AG04450 (cell line): ENCODE data around the gene MED13L. TPM values are rescaled to one million over a fixed set of nuclear protein-coding genes. Genes with fewer than 3 reads are reported as not detected.

Source experiments
- CTCF ChIA-PET: fragments of 300-600, 350-600 bp; formaldehyde crosslinking; extraction: SDS; loops from one replicate; lab custom pipeline; 2022; ENCODE audit warnings: antibody characterized with exemption, inconsistent platforms; lab: Charles Lee
- POLR2A ChIA-PET: fragments of 350-600 bp; formaldehyde crosslinking; extraction: SDS; loops from one replicate; lab custom pipeline; 2021; ENCODE audit warnings: antibody characterized with exemption, inconsistent platforms; lab: Yijun Ruan, JAX
- DNase-seq: peaks from one replicate; pipeline ENCODE4 v3.0.0-alpha.2; 2011; ENCODE audit warnings: low read depth, low spot score
- H3K27ac ChIP-seq: one replicate; pipeline ENCODE4 v1.5.1; 2012; ENCODE audit warnings: low read depth, low read length, control low read depth
- H3K27me3 ChIP-seq: one replicate; pipeline ENCODE4 v1.6.0; 2012; ENCODE audit warnings: low read length; ENCODE audit not compliant: control insufficient read depth, insufficient read depth
- H3K4me3 ChIP-seq: 2 replicates; pipeline ENCODE4 v1.5.1; 2011; ENCODE audit warnings: mild to moderate bottlenecking, low read depth, low read length, control low read depth
- H3K9me3 ChIP-seq: 2 replicates; pipeline ENCODE4 v1.5.1; 2012; ENCODE audit warnings: low read length; ENCODE audit not compliant: control insufficient read depth, insufficient read depth
- polyA plus RNA-seq: library from polyadenylated mRNA; depleted of rRNA; stranded (reverse); fragments of >200 nt; gene quantifications from 2 replicates; pipeline ENCODE4 v1.2.3, GENCODE V29; 2011
- TF ChIP-seq, protein P1 (sequence below): IDR thresholded peaks from 2 replicates; pipeline ENCODE4 v1.5.1; 2011; ENCODE audit warnings: low read depth, low read length, control low read depth, inconsistent platforms

The MED13L gene
- polyA plus RNA-seq, 1 experiment, result 56.2 TPM

DNA sequence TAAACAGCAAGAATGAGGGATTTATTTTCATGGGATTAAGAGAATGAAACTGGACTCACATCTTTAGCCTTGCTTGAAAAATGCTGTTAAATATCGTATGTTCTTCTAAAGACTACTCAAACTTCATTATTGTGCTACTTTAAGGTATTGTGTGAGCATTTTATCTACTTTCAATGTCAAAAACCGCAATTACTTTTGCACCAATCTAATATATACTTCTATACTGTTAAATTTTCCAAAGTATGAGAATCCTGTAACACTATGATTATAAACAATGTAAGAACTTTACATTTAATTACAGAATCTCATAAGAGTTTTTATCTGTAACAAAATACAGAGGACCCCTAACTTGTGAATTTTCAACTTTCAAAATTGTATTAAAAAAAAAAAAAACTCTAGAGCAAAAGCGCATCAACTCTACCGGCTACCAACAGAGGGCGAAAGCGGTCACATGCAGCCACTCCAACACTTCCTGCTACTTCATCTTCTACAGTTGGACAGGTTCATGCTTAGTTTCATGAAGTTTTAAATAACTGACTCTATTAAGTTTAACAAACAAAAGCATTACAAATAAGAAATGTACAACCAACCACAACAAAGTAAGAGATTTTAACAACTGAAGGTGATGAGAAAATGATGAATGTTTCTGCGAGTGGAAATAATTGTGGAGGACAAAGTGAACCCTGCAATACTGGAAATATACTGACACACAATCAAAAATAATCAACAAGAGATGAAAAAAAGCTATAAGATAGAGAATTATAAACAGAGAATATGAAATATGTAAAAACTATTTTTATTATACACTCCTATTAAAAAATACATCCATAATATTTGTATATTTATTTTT lies 210.9 kb downstream of the MED13L start:
- TF ChIP-seq, protein P1, sequence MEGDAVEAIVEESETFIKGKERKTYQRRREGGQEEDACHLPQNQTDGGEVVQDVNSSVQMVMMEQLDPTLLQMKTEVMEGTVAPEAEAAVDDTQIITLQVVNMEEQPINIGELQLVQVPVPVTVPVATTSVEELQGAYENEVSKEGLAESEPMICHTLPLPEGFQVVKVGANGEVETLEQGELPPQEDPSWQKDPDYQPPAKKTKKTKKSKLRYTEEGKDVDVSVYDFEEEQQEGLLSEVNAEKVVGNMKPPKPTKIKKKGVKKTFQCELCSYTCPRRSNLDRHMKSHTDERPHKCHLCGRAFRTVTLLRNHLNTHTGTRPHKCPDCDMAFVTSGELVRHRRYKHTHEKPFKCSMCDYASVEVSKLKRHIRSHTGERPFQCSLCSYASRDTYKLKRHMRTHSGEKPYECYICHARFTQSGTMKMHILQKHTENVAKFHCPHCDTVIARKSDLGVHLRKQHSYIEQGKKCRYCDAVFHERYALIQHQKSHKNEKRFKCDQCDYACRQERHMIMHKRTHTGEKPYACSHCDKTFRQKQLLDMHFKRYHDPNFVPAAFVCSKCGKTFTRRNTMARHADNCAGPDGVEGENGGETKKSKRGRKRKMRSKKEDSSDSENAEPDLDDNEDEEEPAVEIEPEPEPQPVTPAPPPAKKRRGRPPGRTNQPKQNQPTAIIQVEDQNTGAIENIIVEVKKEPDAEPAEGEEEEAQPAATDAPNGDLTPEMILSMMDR, result peak; percentile 82
- DNase-seq, result no peak
- Histone ChIP-seq H3K27me3 (no peaks in the 10 kb centered on the region), H3K27ac (no peak overlapping the region), H3K4me3 (no peak overlapping the region), H3K9me3 (no peaks in the 10 kb centered on the region)
- ChIA-PET CTCF (interaction anchor here (0.6 to 1.5 kb wide), 6 partner anchors 9 to 1039 kb away, joined by 3 to 4 read pairs (median 3); no protein-coding TSS in a partner anchor), POLR2A (no interaction called here)

DNA sequence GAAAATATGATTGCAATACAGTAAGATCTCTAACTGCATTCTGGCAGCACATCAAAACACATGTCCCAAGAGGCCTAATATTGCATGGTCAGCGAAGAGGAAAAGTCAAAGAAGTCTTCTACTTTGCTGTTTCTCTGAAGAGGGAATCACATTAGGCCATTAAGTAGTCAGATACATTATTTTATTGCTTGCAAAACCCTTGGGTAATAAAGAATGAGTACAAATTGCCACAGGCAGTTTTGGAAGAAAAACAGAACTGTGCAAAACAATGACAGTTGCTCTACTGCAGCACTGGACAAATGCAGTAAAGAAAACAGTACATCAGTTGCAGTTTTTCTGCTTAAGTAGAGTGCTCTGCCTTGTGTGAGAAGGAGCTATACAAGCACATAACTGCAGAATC lies 211.9 kb downstream of the MED13L start:
- H3K27ac ChIP-seq, result no peak overlapping the region
- H3K9me3 ChIP-seq, result no peaks in the 10 kb centered on the region
- TF ChIP-seq, protein P1, result no peak
- ChIA-PET POLR2A (no interaction called here), CTCF (interaction anchor here (0.6 to 1.4 kb wide), 5 partner anchors 17 to 1040 kb away, joined by 3 read pairs; no protein-coding TSS in a partner anchor)
- no peak for DNase-seq
- H3K27me3 ChIP-seq, result no peaks in the 10 kb centered on the region
- no peak overlapping the region for H3K4me3 ChIP-seq

DNA sequence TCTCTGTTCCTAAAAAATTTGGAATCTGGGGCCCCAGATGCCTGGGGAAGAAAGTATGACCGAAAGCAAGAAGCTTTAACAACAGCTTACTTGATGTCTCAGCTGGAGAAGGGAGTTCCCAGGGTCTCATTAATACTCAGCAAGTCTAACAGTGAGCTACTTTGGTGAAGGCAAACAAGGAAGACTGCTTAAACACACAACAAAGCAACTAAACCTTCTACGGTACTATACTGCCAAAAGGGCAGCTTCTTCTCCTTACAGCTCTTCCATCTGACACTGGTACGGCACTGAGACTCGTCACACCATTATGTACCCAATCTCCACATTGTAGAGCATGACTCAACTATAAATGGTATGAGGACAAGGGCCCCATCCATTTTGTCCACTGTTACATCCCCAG lies 213.0 kb downstream of the MED13L start:
- no peak overlapping the region for H3K27ac ChIP-seq
- H3K9me3 ChIP-seq, result no peaks in the 10 kb centered on the region
- ChIA-PET CTCF (no interaction called here), POLR2A (no interaction called here)
- H3K4me3 ChIP-seq, result no peak overlapping the region
- TF ChIP-seq, protein P1, result no peak
- no peak for DNase-seq
- H3K27me3 ChIP-seq, result no peaks in the 10 kb centered on the region

DNA sequence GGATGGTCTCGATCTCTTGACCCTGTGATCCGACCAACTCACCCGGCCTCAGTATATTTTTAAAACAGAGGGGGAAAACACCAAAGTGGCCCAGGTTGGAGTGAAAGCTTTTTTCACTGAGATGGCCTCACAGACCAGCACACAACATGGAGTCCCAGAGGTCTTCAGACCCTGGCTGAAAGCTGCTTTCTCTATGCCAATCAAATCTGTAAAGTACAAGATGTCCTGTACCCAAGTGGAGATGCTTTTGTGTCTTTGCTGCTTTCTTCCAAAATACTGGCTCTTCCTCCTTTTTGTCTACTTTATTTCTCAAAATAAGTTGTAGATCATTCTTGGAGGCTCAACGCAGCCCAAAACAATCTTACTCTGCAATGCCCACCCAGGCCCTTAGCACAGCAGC lies 214.8 kb downstream of the MED13L start:
- DNase-seq, result no peak
- no peaks in the 10 kb centered on the region for H3K9me3 ChIP-seq
- ChIA-PET CTCF (no interaction called here), POLR2A (interaction anchor here (0.7 kb wide), 1 partner anchor 29 kb away, joined by 8 read pairs; no protein-coding TSS in a partner anchor)
- TF ChIP-seq, protein P1, result no peak
- no peak overlapping the region for H3K4me3 ChIP-seq
- no peaks in the 10 kb centered on the region for H3K27me3 ChIP-seq
- H3K27ac ChIP-seq, result no peak overlapping the region

DNA sequence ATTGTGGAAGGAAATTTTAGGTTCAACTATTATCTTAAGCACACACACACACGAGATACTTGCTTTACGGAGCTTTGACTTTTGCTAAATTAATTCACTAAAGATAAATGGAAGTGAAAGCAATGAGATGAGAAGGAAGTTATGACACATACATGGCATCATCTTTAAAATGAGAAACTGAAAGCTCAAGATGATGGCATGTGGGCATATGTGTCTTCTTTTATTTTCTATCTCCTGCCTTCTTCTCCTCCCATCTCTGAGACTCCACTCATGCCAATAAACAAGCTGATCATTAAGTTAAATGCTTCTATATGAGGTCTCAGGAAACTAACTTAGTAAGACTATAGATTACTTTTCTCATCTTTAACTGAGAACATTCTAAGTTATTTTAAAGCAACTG lies 216.7 kb downstream of the MED13L start:
- H3K27me3 ChIP-seq, result no peaks in the 10 kb centered on the region
- ChIA-PET POLR2A (no interaction called here), CTCF (interaction anchor here (1.0 kb wide), 1 partner anchor 175 kb away, joined by 4 read pairs; no protein-coding TSS in a partner anchor)
- H3K27ac ChIP-seq, result no peak overlapping the region
- no peak for DNase-seq
- TF ChIP-seq, protein P1, result no peak
- H3K9me3 ChIP-seq, result no peaks in the 10 kb centered on the region
- H3K4me3 ChIP-seq, result no peak overlapping the region
